ENCODE results near the gene MACF1. TPM values are rescaled to one million over a fixed set of nuclear protein-coding genes. Genes with fewer than 3 reads are reported as not detected.

MACF1 gene
- polyA plus RNA-seq, 10 donors = 194 to 362 (median 246) TPM

- no peak for DNase-seq
These were observed 143.8 kb downstream of the MACF1 start for GRCh38 chr1:39348278-39348677.

GRCh38 chr1:39352881-39353280 lies 148.4 kb downstream of the MACF1 start:
- no peak for DNase-seq

- DNase-seq = no peak
These were observed 150.1 kb downstream of the MACF1 start for GRCh38 chr1:39354572-39354971.

- DNase-seq = no peak
These were observed 154.0 kb downstream of the MACF1 start for GRCh38 chr1:39358491-39358890.

GRCh38 chr1:39359028-39359570 lies 154.6 kb downstream of the MACF1 start:
- DNase-seq = no peak

- DNase-seq = no peak
These were observed 156.2 kb downstream of the MACF1 start for GRCh38 chr1:39360731-39361130.

- DNase-seq = no peak
These were observed 157.0 kb downstream of the MACF1 start for GRCh38 chr1:39361446-39361845.

- DNase-seq = no peak
These were observed 158.8 kb downstream of the MACF1 start for GRCh38 chr1:39363267-39363666.

GRCh38 chr1:39368045-39368444 lies 163.6 kb downstream of the MACF1 start:
- no peak for DNase-seq

- no peak for DNase-seq
These were observed 165.1 kb downstream of the MACF1 start for GRCh38 chr1:39369565-39369964.

- DNase-seq = no peak
These were observed 166.1 kb downstream of the MACF1 start for GRCh38 chr1:39370602-39371001.

- no peak for DNase-seq
These were observed 167.6 kb downstream of the MACF1 start for GRCh38 chr1:39372105-39372504.

- DNase-seq = no peak
These were observed 172.2 kb downstream of the MACF1 start for GRCh38 chr1:39376656-39377055.

GRCh38 chr1:39378377-39378776 lies 173.9 kb downstream of the MACF1 start:
- no peak for DNase-seq

- DNase-seq = no peak
These were observed 174.7 kb downstream of the MACF1 start for GRCh38 chr1:39379187-39379586.

GRCh38 chr1:39380036-39380435 lies 175.5 kb downstream of the MACF1 start:
- DNase-seq = no peak

- no peak for DNase-seq
These were observed 177.3 kb downstream of the MACF1 start for GRCh38 chr1:39381839-39382238.

GRCh38 chr1:39384305-39384704 lies 179.8 kb downstream of the MACF1 start:
- no peak for DNase-seq

- no peak for DNase-seq
These were observed 180.8 kb downstream of the MACF1 start for GRCh38 chr1:39385067-39385988.

- no peak for DNase-seq
These were observed 182.5 kb downstream of the MACF1 start for GRCh38 chr1:39386997-39387396.

- DNase-seq = peak in 1 of 3 donors; percentile 67
These were observed 183.0 kb downstream of the MACF1 start for GRCh38 chr1:39387452-39387851.

- DNase-seq = peak; percentile 84 to 92 (median 85)
These were observed 187.5 kb downstream of the MACF1 start for GRCh38 chr1:39391691-39392679.

All from muscle of back (tissue), 11 donors.